ENCODE results near the gene KCP.

KCP gene

GRCh38 chr7:128868624-128869137 lies 41.8 kb downstream of the KCP start:
- no peak for TF ChIP-seq ZFX (IDR thresholded peaks at IDR 0.05; ENCODE audit: borderline replicate concordance)
- TF ChIP-seq CTCF (IDR thresholded peaks at IDR 0.05) = no peak
- H3K27ac ChIP-seq = peak overlapping the region; percentile 46

- TF ChIP-seq ZFX (IDR thresholded peaks at IDR 0.05; ENCODE audit: borderline replicate concordance) (no peak), CTCF (IDR thresholded peaks at IDR 0.05) (no peak)
- peak overlapping the region; percentile 2; the same call in 1 of the 2 replicates for H3K27ac ChIP-seq
These were observed 42.5 kb downstream of the KCP start for GRCh38 chr7:128867842-128868623.

GRCh38 chr7:128867241-128867640 lies 43.3 kb downstream of the KCP start:
- no peak for TF ChIP-seq ZFX (IDR thresholded peaks at IDR 0.05; ENCODE audit: borderline replicate concordance)
- TF ChIP-seq CTCF (IDR thresholded peaks at IDR 0.05) = no peak
- H3K27ac ChIP-seq = peak overlapping the region; percentile 2; the same call in 1 of the 2 replicates

- H3K27ac ChIP-seq = no peak overlapping the region
- TF ChIP-seq ZFX (IDR thresholded peaks at IDR 0.05; ENCODE audit: borderline replicate concordance) = no peak
- no peak for TF ChIP-seq CTCF (IDR thresholded peaks at IDR 0.05)
These were observed 44.3 kb downstream of the KCP start for GRCh38 chr7:128865996-128866877.

- no peak for TF ChIP-seq CTCF (IDR thresholded peaks at IDR 0.05)
- TF ChIP-seq ZFX (IDR thresholded peaks at IDR 0.05; ENCODE audit: borderline replicate concordance) = no peak
- no peak overlapping the region for H3K27ac ChIP-seq
These were observed 45.2 kb downstream of the KCP start for GRCh38 chr7:128865303-128865702.

GRCh38 chr7:128863433-128863989 lies 47.0 kb downstream of the KCP start:
- TF ChIP-seq ZFX (IDR thresholded peaks at IDR 0.05; ENCODE audit: borderline replicate concordance) = no peak
- TF ChIP-seq CTCF (IDR thresholded peaks at IDR 0.05) = peak; percentile 65
- peak overlapping the region; percentile 57 for H3K27ac ChIP-seq

All from 22Rv1 (cell line).